Medulla oblongata (tissue), 1 donor: Measurements from ENCODE around the gene FCGBP.
"Not testable (repeated sequence)": the region's sequence is repeated elsewhere in the genome, so short reads cannot be mapped to it uniquely, and the experiment has no call there.

ENCODE experiments used
- DNase-seq: peaks from one replicate; pipeline ENCODE4 v3.0.0-alpha.2; 2015; ENCODE audit errors: extremely low spot score

FCGBP gene

GRCh38 chr19:39890755-39891551 lies 43.5 kb downstream of the FCGBP start:
- no peak for DNase-seq

DNA sequence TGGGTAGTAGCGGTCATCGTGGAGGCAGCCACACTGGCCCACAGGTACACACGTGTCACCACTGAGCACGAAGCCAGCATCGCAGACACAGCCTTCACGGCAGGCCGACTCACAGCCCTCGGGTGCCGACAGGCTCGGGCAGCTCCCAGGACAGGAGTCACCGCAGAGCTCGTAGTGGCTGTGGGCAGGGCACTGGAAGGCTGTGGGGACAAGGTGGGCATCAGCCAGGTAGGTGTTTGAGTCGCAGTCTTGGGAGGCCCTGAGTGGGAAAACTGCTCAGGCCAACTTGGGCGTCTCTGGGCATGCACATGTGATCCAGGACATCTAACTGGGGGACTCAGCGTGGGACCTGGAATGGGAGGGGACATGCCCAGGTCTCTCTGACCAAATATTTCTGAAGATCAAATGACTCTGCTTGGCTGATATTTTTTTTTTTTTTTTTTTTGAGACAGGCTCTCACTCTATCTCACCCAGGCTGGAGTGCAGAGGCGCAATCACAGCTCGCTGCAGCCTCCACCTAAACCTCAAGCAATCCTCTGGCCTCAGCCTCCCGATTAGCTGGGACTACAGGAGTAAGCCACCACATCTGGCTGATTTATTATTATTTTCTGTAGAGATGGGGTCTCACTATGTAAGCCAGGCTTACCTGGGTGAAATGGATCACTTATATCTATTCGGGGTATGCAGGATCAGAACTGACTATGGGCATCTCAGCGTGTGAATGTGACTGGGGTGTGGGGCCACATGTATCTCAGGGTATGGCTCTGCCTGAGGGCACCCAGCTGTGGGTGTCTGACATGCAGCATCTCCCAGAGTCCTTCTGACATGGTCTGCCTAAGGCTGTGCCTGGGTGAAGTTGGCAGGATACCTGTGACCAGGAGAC lies 44.3 kb downstream of the FCGBP start:
- DNase-seq: not testable (repeated sequence)

DNA sequence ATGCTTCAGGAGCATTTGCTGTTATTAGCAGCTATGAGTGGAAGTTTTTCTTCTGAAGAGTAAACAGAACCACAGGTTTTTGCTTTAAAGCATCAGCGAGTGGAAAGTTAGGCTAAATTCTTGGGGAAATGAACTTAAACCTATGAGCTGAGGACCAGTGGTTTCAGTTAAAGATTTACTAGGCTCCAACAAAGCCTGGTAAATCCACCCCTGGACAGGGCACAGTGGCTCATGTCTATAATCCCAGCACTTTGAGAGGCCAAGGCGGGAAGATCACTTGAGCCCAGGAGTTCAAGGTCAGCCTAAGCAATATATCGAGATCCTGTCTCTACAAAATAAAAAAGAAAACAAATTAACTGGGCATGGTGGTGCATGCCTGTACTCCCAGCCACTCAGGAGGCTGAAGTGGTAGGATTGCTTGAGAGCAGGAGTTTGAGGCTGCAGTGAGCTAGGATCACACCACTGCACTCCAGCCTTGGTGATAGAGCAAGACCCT lies 46.9 kb downstream of the FCGBP start:
- DNase-seq: not testable (repeated sequence)

DNA sequence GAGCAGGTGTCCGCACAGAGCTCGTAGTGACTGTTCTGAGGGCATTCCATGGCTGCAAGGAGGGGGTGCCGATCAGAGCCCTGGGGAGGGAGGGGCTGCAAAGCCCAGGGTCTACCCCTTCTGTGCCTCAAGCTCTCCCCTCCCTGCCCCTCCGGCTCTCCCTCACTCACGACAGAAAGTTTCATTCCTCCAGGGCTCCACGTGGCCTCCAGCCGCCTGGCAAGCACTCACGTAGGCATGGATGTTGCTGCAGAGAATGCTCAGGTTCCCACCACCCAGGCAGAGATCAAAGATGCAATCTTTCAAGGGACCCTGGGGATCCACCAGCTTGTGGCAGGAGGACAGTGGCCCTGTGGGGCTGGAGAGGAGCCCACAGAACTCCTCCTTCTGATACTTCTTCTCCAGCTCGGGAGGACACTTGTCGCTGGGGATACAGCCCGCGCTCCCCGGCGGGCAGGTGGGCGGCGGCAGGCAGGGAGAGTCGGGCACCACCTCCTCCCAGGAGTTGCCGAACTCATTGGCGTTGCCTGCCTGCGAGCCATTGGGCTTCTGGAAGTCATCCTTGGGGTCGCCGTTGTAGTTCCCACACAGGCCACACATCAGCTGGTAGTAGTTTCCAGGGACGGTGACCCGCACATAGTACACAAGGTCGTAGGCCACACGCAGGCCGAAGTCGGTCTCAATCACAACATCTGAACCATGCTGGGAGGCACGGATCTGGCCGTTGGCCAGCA lies 48.4 kb downstream of the FCGBP start:
- DNase-seq: not testable (repeated sequence)

GRCh38 chr19:39884721-39885120 lies 49.7 kb downstream of the FCGBP start:
- not testable (repeated sequence) for DNase-seq
